ENCODE measurements around the gene KRT78. TPM values are rescaled to one million over a fixed set of nuclear protein-coding genes. Genes with fewer than 3 reads are reported as not detected.

Gene KRT78
- total and polyA plus RNA-seq, 2 donors = not detected

- 29% methylated on average over 2 of the region's 2 CpGs for WGBS
- no peaks in the 10 kb centered on the region for H3K36me3 ChIP-seq (ENCODE audit: insufficient read depth)
- no peaks in the 10 kb centered on the region for H3K4me1 ChIP-seq (ENCODE audit: insufficient read depth)
- H3K4me3 ChIP-seq (ENCODE audit: low read depth, low read length) = no peak overlapping the region
- no peak overlapping the region for H3K27ac ChIP-seq (ENCODE audit: low read depth)
- no peak for DNase-seq (ENCODE audit: extremely low spot score)
Measured at GRCh38 chr12:52828591-52829021, 20.2 kb downstream of the KRT78 start.

DNA sequence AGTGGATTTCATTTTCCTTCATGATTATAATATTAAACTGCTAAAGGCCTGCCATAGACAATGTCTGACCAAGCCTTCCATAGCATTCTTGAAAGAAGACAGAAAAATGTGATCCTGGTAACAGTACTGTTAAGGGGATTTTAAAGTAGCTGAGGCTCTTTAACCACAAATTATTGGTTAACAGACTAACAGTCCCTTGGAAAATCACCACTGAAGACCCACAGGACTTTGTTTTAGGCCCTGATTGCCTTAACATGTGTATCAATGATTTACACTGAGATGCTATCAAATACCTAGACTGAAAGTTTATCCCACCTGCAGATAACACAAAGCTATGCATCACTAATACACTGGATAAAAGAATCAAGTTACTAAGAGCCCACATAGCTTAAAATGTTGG lies 20.6 kb downstream of the KRT78 start:
- Histone ChIP-seq H3K27ac (ENCODE audit: low read depth) (no peak overlapping the region), H3K36me3 (ENCODE audit: insufficient read depth) (no peaks in the 10 kb centered on the region), H3K4me3 (ENCODE audit: low read depth, low read length) (no peak overlapping the region), H3K4me1 (ENCODE audit: insufficient read depth) (no peaks in the 10 kb centered on the region)
- DNase-seq (ENCODE audit: extremely low spot score) = no peak

DNA sequence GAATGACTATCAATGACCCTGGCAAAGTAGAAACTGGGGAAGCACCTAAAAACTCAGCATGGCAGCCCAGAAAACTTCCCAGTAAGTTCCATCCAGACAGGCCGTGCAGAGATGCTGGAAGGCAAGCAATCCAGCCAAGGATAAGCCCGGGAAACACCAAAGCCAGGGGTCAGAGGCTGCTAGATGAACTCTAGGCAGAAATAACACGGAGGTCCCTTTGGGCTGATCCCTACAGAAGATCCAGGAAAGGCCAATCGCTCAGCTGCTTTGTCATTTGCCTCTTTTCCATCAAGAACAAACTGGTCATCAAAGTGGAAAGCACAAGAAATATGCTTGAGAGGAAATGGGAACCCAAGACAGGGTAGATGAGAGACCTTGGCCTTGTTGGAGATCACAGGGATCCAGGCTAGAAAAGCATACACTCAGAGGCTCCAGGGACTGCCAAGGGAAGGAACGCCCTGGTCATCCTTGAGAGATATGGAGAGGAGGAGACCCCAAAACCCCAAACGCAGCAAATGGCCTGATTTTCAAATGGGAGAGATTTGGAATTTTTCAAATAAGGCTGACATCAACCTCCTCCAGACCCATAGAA lies 21.2 kb downstream of the KRT78 start:
- Histone ChIP-seq H3K4me1 (ENCODE audit: insufficient read depth) (no peaks in the 10 kb centered on the region), H3K27ac (ENCODE audit: low read depth) (no peak overlapping the region), H3K4me3 (ENCODE audit: low read depth, low read length) (no peak overlapping the region), H3K36me3 (ENCODE audit: insufficient read depth) (no peaks in the 10 kb centered on the region)
- DNase-seq (ENCODE audit: extremely low spot score) = no peak
- 92% methylated on average over 6 of the region's 6 CpGs for WGBS

- WGBS = 94% methylated on average over 11 of the region's 11 CpGs
- H3K4me3 ChIP-seq (ENCODE audit: low read depth, low read length) = no peak overlapping the region
- H3K4me1 ChIP-seq (ENCODE audit: insufficient read depth) = no peaks in the 10 kb centered on the region
- no peak overlapping the region for H3K27ac ChIP-seq (ENCODE audit: low read depth)
- no peak for DNase-seq (ENCODE audit: extremely low spot score)
- no peaks in the 10 kb centered on the region for H3K36me3 ChIP-seq (ENCODE audit: insufficient read depth)
Measured at GRCh38 chr12:52826611-52827498, 21.9 kb downstream of the KRT78 start.

DNA sequence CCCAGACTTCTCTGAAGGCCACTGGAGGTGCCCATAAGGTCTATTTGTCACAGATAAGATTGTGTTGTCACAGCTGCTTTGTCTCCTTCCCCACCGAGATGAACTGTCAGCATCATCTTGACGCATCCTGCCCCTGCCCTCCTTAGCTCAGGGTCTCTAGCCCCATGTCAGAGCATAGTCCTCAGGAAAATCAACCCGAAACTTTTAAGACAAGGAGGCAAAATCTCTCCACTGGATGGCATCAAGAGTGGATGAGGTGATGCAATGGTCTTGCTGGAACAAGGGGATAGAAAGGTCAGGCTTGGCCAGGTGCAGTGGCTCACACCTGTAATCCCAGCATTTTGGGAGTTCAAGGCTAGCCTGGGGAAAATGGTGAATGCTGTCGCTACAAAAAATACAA lies 22.8 kb downstream of the KRT78 start:
- Histone ChIP-seq H3K4me1 (ENCODE audit: insufficient read depth) (no peaks in the 10 kb centered on the region), H3K4me3 (ENCODE audit: low read depth, low read length) (no peak overlapping the region), H3K27ac (ENCODE audit: low read depth) (no peak overlapping the region), H3K36me3 (ENCODE audit: insufficient read depth) (no peaks in the 10 kb centered on the region)
- DNase-seq (ENCODE audit: extremely low spot score) = no peak
- WGBS = 79% methylated on average over 4 of the region's 4 CpGs

DNA sequence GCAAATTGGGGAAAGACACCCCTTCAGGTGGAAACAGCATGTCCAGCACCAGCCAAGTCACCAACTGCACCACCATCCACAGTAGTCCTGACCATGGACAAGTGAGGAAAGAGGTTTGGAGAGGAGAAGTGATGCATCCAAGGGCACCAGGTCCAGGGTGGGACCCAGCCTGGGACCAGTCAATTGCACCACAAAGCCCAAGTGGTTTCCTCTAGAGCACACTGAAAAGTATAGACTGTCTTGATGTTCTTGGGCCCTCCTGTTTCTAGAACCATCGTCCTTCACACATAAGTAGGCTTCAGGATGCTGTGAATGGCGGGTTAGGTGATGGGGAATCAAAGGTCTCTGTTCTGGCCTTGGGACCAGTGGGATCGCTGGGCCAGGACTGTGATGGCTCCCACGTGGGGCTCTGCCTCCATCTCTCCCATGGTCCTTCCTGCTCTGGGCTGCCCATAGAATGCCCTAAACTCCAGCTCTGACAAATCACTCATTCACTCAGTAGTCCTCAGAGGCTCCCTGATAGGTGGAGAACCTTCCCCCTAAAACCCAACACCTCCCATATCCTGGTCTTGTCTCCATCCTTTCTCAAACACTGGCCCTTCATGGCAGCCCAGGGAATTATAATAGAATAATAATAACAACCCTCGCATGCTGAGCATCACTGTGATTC lies 23.9 kb downstream of the KRT78 start:
- no peaks in the 10 kb centered on the region for H3K4me1 ChIP-seq (ENCODE audit: insufficient read depth)
- WGBS = 93% methylated on average over 5 of the region's 5 CpGs
- H3K4me3 ChIP-seq (ENCODE audit: low read depth, low read length) = no peak overlapping the region
- no peak overlapping the region for H3K27ac ChIP-seq (ENCODE audit: low read depth)
- H3K36me3 ChIP-seq (ENCODE audit: insufficient read depth) = no peaks in the 10 kb centered on the region
- DNase-seq (ENCODE audit: extremely low spot score) = no peak

GRCh38 chr12:52823761-52824450 lies 24.9 kb downstream of the KRT78 start:
- H3K4me1 ChIP-seq (ENCODE audit: insufficient read depth) = no peaks in the 10 kb centered on the region
- H3K4me3 ChIP-seq (ENCODE audit: low read depth, low read length) = no peak overlapping the region
- H3K36me3 ChIP-seq (ENCODE audit: insufficient read depth) = no peaks in the 10 kb centered on the region
- H3K27ac ChIP-seq (ENCODE audit: low read depth) = no peak overlapping the region
- DNase-seq (ENCODE audit: extremely low spot score) = no peak
- WGBS = 91% methylated on average over 15 of the region's 15 CpGs

DNA sequence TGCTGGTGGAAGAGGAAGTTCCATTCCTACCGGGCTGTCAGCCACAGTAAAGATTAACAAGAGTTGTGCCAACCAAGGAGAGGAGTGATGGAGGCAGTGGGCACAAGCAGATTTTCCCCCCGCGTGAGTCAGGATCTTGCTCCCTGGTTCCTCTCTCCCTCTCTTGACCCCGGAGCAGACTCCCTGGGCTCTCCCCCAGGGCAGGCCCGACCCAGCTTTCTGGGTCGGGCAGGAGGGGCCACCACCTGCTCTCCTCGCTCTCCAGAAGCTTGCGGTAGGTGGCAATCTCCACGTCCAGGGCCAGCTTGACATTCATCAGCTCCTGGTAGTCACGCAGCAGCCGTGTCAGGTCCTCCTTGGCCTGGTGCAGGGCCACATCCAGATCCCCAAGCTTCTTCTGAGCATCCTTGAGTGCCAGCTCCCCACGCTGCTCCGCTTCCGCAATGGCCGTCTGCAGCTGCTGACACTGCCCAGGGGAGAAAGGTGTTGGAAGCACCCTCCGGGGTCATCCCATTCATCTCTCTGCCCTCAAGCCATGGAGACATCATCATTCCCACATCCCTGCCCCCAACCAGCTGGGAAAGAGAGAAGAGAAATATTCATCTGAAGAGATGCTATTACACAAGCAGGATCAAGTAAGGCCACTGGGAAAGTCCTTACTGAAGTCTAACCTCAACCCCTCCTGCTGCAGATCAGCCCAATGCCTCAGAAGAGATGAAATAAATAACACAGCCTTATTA lies 25.9 kb downstream of the KRT78 start:
- no peak for DNase-seq (ENCODE audit: extremely low spot score)
- H3K36me3 ChIP-seq (ENCODE audit: insufficient read depth) = no peaks in the 10 kb centered on the region
- H3K4me3 ChIP-seq (ENCODE audit: low read depth, low read length) = no peak overlapping the region
- 87% methylated on average over 16 of the region's 16 CpGs for WGBS
- no peaks in the 10 kb centered on the region for H3K4me1 ChIP-seq (ENCODE audit: insufficient read depth)
- H3K27ac ChIP-seq (ENCODE audit: low read depth) = no peak overlapping the region

GRCh38 chr12:52821826-52822660 lies 26.8 kb downstream of the KRT78 start:
- 84% methylated on average over 10 of the region's 10 CpGs for WGBS
- Histone ChIP-seq H3K27ac (ENCODE audit: low read depth) (no peak overlapping the region), H3K36me3 (ENCODE audit: insufficient read depth) (no peaks in the 10 kb centered on the region), H3K4me1 (ENCODE audit: insufficient read depth) (no peaks in the 10 kb centered on the region), H3K4me3 (ENCODE audit: low read depth, low read length) (no peak overlapping the region)
- no peak for DNase-seq (ENCODE audit: extremely low spot score)

- 94% methylated on average over 4 of the region's 4 CpGs for WGBS
- no peak for DNase-seq (ENCODE audit: extremely low spot score)
Measured at GRCh38 chr12:52821071-52821730, 27.6 kb downstream of the KRT78 start.

GRCh38 chr12:52820521-52820920 lies 28.3 kb downstream of the KRT78 start:
- H3K27ac ChIP-seq (ENCODE audit: low read depth) = no peak overlapping the region
- no peaks in the 10 kb centered on the region for H3K36me3 ChIP-seq (ENCODE audit: insufficient read depth)
- H3K4me1 ChIP-seq (ENCODE audit: insufficient read depth) = no peaks in the 10 kb centered on the region
- WGBS = 92% methylated on average over 6 of the region's 6 CpGs
- no peak overlapping the region for H3K4me3 ChIP-seq (ENCODE audit: low read depth, low read length)
- DNase-seq (ENCODE audit: extremely low spot score) = no peak

More at GRCh38 chr12:52821071-52821730, 27.6 kb downstream of the KRT78 start:
- Histone ChIP-seq H3K36me3 (ENCODE audit: insufficient read depth) (no peaks in the 10 kb centered on the region), H3K4me3 (ENCODE audit: low read depth, low read length) (no peak overlapping the region), H3K4me1 (ENCODE audit: insufficient read depth) (no peaks in the 10 kb centered on the region), H3K27ac (ENCODE audit: low read depth) (no peak overlapping the region)
